AML-193 (cell line): Measurements from ENCODE around the gene GRIN1.
"Not testable (repeated sequence)": the region's sequence is repeated elsewhere in the genome, so short reads cannot be mapped to it uniquely, and the experiment has no call there.

ENCODE experiments used
- DNase-seq, 2 experiments: peaks; one replicate each; lab custom pipeline; 2025; lab: John Stamatoyannopoulos, UW

Gene GRIN1

GRCh38 chr9:137111788-137112563 lies 27.0 kb upstream of the GRIN1 start:
- no peak for DNase-seq

DNA sequence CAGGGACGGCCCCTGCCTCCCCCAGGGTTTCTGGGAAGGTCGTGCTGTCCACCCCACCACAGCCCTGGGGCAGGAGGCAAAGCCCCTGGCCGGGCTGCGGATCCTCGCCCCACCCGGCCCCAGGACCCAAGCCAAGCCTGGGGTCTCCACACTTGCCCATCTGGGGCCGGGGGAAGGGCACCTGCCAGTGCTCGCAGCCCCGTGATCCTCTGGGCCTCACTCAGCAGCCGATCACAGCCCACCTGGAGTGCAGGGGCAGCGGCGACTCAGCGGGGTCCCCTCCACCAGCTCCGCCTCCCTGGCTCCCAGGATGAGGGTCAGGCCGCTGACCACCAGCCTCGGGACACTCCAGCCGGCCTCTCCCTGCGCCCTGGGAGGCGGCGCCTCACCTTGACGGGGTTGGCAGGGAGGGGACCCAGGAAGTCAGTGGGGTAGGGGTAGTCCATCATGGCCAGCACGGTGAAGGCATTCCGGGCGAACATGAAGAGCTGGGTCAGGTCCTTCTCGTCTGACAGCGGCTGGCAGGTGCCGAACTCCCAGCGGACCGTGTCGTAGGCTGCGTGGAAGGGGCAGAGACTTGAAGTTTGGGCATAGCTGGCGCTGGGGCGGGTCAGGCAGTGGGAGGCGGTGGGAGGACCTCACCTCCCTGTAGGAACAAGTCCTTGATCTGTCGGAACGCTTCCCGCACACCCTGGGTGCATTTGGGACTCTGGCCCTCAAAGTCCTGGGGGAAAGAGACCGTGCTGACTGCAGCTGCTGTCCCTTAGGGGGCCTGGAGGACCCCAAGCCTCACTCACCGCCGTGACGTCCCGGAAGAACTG lies 26.2 kb upstream of the GRIN1 start:
- DNase-seq: no peak

- no peak for DNase-seq
These were observed 25.4 kb upstream of the GRIN1 start for GRCh38 chr9:137113385-137114159.

DNA sequence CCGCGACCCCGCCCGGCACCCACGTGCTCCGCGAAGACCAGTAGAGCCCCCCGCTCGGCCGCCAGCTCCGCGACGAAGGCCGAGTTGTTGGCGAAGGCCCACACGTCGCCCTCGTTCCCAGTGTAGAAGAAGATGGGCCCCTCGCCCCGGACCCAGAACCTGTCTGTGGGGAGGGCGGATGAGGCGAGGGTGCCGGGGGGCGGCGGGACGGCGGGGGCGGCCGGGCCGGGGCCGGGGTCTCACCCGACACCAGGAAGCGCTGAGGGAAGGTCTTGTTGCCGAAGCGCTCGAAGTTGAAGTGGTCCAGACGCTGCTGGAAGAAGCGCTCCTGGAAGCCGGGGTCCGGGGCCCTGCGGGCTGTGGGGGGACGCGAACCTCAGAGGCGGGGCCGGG lies 24.7 kb upstream of the GRIN1 start:
- DNase-seq: no peak

- DNase-seq: peak; percentile 41 to 53
These were observed 24.2 kb upstream of the GRIN1 start, which contains the start of gene DPP7 for GRCh38 chr9:137114613-137115393. TSS of gene DPP7 (minus strand) at chr9:137114733. CDS start at chr9:137114713, 20 bp downstream.

DNA sequence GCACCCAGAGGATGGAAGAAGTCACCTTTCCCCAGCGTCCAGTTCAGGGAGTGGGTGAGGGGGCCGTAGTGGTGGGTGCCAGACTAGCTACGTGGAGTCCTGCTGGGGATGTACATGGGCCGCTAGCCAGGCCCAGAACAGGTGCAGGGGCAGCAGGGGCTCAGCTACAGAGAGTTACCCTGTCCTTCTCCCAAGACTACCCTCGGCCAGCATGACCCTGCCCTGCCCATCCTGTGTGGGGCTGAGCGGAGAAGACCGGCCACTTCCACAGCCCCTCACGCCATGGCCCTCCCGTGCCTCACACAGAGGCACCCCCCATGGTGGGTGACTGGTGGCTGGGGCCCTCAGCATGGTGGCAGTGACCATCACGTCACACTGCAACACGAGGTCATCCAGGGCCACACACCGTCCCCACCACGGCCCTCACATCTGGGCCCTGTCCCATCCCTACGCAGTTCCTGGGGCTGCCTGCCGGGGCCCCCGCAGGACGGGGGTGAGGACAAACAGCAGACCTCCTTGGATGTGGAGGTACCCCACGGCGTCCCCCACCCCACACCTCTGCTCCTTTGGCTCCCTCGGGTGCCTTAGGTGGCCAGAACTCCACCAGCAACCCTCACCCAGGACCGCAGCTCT lies 23.4 kb upstream of the GRIN1 start:
- DNase-seq: no peak

DNA sequence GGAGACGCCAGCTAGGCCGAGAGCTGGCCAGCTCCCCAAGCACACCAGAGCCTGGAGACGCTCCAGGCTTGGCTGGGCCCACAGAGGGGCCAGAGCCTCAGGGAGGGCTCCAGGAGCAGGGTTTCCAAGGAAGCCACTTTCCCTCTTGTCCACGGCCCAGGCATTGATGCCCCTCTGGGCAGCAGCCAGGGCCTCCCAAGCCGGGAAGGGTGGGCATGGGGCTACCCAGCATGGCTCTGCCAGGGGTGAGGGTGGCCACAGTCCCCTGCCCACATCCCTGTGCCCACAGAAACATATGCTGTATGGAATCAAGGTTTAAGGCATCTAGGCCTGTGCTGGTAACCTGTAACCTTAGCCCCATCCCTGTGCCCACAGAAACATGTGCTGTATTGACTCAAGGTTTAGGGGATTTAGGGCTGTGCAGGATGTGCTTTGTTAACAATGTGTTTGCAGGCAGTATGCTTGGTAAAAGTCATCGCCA lies 22.9 kb upstream of the GRIN1 start:
- DNase-seq: no peak

GRCh38 chr9:137116728-137117127 lies 22.2 kb upstream of the GRIN1 start:
- no peak for DNase-seq

DNA sequence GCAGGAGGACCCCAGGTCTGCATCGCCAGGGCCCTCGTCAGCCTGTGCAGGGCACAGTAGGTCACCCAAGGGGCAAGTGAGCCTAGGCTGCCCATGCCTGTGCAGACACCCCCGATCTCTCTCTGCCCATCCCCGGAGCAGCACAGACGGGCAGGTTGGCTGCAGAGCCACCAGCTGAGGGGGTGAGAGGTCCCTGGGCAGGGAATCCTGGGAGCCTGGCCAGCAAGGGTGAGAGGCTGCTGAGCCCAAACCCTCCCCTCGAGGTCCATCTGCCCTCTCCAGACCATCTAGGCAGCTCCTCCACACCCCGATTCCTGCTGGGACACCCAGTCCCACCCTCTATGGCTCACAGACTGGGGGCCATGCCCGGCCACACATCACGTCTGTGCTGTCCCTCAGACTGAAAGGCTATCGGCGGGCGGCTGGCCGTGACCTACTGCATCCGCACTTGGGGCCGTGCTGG lies 21.7 kb upstream of the GRIN1 start:
- no peak for DNase-seq

DNA sequence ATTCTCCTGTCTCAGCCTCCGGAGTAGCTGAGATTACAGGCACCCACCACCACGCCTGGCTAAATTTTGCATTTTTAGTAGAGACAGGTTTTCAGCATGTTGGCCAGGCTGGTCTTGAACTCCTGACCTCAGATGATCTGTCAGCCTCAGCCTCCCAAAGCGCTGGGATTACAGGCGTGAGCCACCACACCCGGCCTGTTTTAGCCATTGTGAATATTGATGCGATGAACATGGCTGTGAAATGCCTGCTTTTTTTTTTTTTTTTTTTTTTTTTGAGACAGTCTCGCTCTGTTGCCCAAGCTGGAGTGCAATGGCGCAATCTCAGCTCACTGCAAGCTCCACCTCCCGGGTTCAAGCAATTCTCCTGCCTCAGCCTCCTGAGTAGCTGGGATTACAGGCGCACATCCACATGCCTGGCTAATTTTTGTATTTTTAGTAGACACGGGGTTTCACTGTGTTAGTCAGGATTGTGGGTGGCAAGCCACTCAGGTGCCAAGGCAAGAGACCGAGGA lies 20.8 kb upstream of the GRIN1 start:
- DNase-seq: not testable (repeated sequence)

DNA sequence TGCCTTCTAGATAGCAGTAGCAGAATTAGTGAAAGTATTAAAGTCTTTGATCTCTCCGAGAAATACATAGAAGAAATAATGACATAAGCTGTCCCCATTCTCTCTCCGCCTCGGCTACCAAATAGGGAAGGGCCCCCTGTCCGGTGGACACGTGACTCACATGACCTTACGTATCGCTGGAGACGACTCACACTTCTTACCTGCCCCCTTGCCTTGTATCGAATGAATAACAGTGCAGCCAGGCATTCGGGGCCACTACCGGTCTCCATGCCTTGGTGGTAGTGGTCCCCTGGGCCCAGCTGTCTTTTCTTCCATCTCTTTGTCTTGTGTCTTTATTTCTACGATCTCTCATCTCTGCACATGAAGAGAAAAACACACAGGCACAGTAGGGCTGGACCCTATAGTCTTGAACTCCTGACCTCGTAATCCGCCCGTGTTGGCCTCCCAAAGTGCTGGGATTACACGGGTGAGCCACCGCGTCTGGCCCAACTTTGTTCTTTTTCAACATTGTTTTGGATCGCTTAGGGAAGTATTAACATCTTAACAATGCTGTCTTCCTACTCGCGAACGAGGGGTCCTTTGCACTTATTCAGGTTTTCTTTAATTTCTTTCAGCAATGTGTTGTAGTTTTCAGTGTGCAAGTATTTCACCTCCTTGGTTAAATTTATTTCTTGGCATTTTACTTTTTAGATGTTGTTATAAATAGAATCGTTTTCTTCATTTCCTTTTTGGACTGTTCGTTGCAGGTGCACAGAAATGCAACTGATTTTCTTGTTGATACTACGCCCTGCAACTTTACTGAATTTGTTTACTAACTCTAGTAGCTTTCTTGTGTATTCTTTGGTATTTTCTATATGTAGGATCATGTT lies 16.8 kb upstream of the GRIN1 start:
- DNase-seq: not testable (repeated sequence)

GRCh38 chr9:137122796-137123467 lies 16.0 kb upstream of the GRIN1 start:
- not testable (repeated sequence) for DNase-seq

- DNase-seq: no peak
These were observed 15.5 kb upstream of the GRIN1 start for GRCh38 chr9:137123468-137123837.

DNA sequence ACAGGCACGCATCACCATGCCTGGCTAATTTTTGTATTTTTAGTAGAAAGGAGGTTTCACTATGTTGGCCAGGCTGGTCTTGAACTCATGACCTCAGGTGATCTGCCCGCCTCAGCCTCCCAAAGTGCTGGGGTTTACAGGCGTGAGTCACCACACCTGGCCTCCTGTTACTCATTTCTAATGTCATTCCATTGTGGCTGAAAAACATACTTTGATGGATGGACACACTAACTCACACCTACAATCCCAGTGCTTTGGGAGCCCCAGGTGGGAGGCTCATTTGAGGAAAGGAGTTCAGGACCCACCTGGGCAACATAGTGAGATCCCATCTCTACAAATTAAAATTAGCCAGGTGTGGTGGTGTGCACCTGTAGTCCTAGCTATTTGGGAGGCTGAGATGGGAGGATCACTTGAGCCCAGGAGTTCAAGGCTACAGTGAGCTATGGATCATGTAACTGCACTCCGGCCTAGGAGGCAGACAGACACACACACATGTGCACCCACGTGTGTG lies 14.9 kb upstream of the GRIN1 start:
- DNase-seq: not testable (repeated sequence)

DNA sequence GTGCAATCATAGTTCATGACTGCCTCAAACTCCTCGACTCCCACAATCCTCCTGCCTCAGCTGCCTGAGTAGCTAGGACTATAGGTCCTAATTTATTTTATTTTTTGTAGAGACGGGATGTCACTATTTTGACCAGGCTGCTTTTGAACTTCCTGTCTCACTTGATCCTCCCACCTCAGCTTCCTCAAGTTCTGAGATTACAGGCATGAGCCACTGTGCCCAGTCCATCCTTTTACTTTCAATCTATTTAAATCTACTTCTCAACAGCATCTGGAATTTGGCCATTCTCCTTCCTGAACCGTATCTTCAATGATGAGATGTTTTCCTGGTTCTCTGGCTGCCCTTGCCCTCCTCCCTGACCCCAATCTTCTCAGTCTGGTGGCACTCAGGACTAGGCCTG lies 12.2 kb upstream of the GRIN1 start:
- peak; percentile 16 to 42 for DNase-seq

DNA sequence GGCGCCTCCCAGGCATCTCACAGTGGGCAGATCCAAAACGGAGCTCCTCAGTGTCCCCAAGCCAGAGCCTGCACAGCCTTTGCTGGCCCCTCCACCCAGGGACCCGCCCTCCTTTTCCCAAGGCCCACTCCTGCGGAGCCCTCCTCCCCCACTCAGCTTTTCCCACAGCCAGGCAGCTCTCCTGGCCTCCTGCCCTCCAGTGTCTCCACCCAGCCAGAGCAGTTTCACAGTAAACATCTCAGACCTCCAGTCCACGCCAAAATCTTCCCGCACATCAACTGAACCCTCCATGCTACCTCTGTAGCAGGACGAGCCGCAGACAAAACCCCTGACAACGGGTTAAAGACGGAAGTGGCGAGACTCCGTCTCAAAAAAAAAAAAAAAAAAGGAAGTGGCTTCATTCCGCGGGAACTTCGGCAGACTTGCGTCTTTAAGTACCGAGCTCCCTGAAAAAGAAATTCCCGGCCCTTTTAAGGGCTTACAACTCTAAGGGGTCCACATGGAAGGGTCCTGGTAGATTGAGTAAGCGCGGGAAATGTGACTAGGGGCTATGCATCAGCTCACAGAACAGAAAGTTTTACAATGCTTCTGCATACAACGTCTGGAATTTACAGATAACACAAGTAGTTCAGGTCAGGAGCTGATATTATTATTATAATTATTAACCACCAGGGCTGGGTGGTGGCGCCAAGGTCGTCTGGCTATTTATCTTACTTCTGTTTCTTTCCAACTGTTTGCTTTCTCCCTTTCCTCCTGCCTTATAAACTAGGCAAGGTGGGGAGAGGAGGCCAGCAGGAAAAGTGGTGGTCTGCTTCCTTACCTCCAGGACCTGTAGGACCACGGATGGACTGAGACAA lies 11.4 kb upstream of the GRIN1 start:
- DNase-seq: peak; percentile 60 to 70

- no peak for DNase-seq
These were observed 10.6 kb upstream of the GRIN1 start for GRCh38 chr9:137128158-137128861.
